Amniotic epithelial cell (primary cell): ENCODE results near the gene LRP11.
A peak's percentile ranks its signal among the peaks of the same experiment; 100 is the strongest.
"Not testable (repeated sequence)": the region's sequence is repeated elsewhere in the genome, so short reads cannot be mapped to it uniquely, and the experiment has no call there.

Source experiments
- DNase-seq: peaks from one replicate; pipeline ENCODE4 v3.0.0-alpha.2; 2010; ENCODE audit warnings: low read depth

The LRP11 gene, protein sequence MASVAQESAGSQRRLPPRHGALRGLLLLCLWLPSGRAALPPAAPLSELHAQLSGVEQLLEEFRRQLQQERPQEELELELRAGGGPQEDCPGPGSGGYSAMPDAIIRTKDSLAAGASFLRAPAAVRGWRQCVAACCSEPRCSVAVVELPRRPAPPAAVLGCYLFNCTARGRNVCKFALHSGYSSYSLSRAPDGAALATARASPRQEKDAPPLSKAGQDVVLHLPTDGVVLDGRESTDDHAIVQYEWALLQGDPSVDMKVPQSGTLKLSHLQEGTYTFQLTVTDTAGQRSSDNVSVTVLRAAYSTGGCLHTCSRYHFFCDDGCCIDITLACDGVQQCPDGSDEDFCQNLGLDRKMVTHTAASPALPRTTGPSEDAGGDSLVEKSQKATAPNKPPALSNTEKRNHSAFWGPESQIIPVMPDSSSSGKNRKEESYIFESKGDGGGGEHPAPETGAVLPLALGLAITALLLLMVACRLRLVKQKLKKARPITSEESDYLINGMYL

DNA sequence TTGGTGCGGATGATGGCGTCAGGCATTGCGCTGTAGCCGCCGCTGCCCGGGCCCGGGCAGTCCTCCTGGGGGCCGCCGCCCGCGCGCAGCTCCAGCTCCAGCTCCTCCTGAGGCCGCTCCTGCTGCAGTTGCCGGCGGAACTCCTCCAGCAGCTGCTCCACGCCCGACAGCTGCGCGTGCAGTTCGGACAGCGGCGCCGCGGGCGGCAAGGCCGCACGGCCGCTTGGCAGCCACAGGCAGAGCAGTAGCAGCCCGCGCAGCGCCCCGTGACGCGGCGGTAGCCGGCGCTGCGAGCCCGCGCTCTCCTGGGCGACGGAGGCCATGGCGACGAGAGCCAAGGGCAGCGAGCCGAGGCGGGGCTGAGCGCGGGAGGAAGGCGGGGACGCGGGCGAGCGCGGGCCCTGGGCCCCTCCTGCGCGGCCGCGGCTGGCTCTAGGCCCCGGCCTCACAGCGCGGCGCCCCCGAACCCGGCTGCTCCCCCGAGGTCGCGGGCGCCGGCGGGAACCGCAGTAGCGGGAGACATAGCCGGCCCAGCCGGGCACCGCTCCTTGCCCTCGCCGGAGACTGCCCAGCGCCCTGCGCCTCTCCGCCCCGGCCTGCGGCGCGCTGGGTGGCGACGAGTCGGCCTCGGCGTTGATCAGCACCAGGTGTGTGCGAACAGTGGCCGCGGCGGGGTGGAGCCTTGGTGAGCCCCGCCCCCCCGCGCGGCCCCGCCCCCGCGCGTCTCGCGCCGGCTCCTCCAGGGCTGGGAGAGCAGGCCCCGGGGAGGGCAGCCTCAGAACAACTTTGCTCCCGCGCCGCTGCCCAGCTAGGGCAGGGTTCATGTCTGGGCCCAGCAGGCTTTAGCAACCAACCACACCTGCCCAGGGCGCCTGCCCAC, at the start of gene LRP11:
Gene LRP11 (minus strand): TSS at position 662 of the 880 bp plus-strand sequence. CDS start 339 bp downstream, at position 323.
- peak; percentile 79 for DNase-seq

DNA sequence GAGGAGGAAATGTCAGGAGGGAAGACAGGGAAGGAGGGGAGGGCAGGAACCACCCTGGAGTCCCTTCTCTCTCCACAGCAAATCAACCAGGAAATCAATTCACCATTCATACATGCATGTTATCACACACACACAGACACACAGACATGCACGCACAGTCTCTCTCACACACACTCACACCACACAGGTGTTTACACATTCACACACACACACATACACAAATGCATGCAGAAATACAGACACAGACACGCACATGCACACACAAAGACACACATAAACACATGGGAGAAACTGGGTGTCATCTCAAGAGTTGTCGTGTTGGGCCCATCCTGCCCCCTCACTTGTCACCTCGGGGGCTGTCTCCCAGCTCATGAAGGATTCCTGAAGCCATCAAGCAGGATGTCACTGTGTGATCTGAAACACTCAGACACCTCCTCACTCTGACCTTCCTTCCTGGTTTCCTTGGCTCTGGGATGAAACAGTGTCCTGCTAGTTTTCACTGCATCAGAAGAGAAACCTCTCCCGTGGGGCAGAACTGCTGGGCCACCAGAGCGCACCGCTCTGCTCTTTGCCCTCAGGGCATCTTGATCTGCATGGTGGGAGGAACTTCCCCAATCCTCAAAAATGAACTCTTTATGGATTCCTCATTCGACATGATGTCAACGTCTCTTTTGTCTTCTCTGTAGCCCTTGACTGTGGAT, 49.5 kb upstream of the LRP11 start:
- no peak for DNase-seq

DNA sequence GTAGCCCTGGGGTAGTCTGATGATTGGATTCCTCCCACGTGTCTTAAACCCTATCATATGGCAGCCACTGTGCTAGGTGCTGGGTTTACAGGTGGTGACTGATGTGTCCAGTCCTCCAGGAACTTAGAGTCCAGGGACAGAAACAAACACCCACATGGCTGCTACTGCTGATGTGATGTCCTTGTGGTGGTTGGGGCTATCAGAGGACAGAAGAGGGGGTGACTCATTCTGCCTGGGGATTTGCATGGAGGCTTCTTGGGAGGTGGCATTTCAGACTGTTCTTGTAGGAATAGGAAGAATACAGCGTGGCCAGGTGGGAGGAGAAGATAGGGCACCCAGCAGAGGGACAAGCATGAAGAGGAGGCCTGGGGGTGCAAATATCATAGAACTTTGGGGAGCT, 48.9 kb upstream of the LRP11 start:
- DNase-seq, result no peak

DNA sequence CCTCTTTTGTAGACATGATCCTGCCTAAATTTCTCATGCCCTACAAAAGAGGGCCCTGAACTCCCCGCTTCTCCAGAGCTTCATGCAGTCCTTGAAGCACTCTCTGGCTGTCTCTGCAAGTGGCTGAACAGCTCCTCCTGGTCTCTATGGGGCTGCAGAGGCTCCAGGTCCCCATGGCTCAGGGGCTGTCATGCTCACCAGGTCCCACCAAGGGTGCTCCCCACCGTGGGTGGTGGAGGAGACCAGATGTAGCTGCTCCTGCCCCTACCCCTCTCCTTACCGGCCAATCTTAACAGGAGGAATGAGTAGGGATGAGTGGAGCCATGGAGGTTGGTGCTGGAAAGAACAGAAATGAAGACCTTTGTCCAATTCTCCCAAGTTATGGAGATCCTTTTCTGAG, 48.5 kb upstream of the LRP11 start:
- not testable (repeated sequence) for DNase-seq

DNA sequence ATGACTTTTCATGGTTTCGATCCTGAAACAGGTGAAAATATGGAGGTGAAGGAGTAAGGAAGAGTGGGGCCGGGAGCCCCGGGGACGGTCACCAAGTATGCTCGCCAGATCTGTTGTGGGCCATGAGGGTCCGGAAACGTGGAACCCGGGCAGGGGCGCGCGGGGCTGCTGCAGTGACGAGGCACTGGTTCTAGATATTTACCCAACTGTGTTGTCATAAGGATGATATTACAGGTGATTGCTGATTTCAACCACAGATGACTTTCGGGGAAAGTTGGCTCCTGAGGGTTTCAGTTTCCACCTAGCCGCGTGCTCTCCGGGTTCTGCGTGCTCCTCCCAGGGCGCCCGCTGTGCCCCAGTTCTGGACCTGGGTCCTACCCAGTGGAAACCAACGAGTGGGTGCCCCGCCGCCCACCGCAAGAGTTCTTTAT, 46.6 kb upstream of the LRP11 start:
- DNase-seq, result no peak

DNA sequence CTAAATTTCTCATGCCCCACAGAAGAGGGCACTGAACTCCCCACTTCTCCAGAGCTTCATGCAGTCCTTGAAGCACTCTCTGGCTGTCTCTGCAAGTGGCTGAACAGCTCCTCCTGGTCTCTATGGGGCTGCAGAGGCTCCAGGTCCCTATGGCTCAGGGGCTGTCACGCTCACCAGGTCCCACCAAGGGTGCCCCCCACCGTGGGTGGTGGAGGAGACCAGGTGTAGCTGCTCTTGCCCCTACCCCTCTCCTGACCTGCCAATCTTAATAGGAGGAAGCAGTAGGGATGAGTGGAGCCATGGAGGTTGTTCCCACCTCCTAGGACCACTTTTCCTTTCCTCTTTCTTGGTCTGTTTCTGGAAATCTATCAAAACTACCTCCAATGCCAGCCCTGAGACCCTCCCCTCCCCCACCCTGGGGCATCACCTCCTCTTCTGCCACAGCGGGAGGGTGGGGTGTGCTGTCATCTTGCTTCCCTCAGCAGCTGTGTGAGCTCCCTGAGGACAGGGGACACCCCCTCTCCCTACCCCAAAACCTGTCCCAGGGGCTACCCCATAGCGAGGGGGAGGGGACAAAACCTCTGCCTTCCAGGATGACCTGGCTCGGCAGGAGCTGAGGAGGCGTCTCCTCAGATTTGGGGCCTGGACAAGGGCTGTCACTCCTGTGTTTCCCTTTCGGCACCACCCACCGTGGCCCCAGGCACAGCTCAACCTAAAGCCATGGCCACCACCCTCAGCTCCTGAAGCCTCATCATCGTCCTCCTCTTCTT, 45.7 kb upstream of the LRP11 start:
- no peak for DNase-seq

DNA sequence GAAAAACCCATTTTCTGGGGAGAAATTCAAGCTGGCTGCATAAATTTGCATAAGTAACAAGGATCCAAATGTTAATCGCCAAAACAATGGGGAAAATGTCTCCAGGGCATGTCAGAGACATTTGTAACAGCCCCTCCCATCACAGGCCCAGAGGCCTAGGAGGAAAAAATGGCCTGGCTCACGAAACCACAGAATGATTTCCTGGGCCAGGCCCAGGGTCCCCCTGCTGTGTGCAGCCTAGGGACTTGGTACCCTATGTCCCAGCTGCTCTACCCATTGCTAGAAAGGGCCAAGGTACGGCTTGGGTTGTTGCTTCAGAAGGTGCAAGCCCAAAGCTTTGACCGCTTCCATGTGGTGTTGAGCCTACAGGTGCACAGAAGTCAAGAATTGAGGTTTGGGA, 44.3 kb upstream of the LRP11 start:
- DNase-seq, result not testable (repeated sequence)

DNA sequence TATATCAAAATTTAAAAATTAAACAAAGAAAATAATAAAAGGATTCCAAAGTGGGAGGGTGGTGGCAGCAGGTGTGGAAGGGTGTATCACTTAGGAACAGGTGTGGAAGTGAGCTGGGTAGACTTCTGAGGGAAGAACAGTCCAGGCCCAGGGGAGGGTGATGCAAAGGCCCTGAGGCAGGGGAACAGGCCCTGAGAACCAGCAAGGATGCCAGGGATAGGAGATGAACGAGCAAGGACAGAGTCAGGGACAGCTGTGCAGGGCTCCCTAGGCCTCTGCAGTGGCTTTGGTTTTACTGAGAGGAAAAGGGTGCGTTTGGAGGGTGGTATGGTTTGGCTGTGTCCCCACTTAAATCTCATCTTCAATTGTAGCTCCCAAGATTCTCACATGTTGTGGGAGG, 43.2 kb upstream of the LRP11 start:
- no peak for DNase-seq

DNA sequence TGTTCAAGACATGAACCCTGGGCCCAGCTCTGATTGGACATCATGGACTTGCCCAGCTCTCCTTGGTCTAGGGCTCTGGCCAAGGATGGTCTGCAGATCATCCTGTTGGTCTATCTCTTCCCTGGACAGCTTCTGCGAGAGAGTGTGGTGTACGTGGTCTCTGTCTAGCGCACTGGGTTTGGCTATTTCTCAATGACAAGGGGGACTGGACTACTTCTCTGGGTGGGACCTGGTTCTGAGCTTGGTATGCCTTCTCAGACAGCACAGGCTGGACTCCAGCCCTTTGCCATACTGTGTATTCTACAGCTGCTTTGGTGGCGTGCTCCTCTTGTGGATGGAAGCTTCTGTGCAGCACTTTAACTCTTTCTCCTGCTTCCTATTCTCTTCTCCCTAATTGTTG, 42.2 kb upstream of the LRP11 start:
- DNase-seq, result no peak

DNA sequence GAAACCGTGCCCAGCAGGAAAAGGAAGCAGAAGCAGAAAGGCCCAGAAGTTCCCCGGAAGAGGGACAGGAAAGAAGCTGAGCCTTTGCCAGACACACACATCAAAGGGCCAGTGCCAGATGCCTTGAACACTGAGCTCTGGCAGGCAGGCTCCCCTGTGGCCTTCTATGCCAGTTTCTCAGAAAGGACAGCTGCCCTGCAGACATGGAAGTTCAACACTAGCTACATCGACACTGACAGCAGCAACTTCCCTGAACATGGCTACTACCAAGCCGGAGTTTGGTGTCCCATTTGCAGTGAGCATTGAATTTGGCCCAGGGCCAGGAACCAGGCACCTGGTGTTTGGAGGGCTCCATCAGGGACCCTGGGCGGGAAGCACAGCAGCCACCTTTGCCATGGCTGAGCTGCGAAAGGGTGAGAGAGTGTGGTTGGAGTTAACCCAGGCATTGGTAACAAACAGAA, 41.8 kb upstream of the LRP11 start:
- no peak for DNase-seq

DNA sequence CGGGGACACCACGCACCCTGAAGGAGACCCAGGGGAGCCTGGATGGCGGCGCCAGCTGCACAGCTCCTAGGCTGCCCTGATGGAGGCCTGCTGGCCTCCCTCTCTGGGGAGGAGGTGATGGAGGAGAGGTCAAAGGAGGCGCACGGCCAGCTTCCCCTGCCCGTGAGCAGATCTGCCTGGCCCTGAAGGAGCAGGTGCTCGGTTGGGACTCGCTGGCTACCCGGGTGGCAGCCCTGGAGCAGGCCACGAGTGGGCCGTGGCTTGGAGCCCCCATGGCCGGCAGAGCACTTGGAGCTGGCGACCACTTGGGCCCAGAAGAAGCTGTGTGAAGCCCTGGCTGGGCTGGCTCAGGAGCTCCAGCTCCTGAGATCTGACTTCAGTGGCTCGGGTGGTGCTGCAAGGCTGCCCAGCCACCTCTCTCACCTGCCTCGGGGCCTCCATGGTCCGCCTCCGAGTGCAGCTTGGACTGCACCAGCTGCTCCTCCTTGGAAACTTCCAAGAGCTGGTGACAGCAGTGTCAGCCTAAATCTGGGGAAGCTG, 41.3 kb upstream of the LRP11 start:
- no peak for DNase-seq

DNA sequence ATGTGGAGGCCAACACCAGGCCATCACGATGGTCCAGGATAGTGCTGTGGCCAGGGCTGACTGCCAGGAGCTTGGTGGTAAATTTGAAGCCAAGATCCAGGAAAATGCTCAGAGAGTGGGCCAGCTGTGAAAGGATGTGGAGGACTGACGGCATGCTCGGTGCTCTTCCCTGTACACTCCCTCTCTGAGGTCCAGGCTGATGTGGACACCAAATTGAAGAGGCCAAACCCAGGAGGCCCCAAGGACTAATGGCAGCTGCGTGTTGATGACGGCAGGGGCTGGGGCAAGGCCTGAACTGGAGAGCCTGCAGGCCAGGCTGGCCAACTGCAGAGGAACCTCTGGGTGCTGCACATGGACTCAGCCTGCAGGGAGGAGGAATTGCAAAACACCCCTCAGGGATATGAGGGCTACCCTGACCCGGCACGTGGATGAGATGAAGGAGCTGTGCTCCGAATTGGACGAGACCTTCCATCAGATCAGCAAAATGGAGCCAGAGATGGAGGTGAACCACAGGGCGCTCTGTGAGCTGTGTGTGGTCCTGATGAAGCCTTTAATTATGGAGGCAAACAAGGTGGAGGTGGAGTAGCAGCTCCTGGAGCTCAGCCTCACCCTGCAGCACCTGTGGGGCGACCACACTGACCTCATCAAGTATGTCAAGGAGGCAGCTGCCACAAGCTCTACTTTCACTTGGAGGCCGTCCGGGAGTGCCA, 40.7 kb upstream of the LRP11 start:
- no peak for DNase-seq

DNA sequence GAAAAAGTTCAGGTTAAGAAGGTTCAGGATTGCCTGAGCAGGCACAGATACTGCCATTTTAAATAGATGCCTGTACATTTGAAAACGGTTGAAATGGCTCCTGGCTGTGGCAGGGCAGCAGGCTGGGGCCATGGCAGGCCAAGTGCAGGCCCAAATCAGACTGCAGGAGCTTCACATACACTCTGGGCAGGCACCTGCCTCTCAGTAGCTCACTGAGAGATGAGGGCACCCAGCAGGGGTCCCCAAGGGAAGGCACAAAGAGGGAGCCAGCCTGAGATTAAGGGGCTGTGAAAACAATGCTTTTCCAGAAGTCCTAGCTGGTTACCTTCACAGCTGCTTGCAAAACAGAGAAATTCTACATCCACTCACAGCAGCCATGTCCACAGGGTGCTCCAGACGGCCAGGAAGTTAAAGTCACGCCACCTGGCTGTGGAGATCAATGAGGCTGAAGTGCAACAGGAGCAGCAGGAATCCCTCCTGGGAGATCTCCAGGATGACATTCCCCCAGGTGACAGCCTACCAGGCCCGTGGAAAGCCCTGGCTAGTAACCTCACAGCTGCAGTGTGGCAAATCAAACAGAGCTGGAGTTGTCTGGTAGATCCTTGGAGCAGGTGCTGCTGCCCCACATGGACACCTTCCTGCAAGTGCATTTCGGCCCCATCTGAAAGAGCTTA, 39.9 kb upstream of the LRP11 start:
- DNase-seq, result no peak

DNA sequence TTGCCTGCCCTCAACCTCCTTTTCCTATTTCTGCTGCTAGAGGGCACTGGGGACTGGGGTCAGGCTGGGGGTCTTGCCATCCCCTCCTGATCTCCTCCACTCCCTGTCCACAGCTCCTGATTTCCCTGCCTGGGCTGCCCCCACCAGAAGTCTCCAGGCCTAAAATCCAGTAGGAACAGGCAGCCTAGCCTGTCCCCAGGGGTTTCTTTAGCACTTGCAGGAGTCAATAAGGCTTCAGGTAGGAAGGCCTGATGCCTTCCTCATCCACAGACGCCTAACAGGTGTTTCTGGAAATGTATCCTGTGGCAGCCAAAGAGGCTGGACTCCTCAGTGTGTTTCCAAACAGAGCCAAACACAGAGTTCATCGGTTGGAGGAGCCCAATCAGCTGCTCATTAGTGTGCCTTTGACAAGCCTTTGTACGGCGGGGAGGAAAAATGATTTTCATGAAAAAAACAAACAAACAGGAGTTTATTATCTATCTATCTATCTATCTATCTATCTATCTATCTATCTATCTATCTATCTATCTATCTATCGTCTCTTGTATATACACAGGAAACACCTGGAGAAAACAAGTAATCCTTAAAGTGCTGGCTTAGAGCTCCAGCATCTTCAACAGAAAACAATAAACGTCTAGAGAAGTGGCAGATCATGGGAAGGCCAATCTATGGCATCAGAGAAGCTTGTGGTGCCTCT, 37.4 kb upstream of the LRP11 start:
- no peak for DNase-seq

DNA sequence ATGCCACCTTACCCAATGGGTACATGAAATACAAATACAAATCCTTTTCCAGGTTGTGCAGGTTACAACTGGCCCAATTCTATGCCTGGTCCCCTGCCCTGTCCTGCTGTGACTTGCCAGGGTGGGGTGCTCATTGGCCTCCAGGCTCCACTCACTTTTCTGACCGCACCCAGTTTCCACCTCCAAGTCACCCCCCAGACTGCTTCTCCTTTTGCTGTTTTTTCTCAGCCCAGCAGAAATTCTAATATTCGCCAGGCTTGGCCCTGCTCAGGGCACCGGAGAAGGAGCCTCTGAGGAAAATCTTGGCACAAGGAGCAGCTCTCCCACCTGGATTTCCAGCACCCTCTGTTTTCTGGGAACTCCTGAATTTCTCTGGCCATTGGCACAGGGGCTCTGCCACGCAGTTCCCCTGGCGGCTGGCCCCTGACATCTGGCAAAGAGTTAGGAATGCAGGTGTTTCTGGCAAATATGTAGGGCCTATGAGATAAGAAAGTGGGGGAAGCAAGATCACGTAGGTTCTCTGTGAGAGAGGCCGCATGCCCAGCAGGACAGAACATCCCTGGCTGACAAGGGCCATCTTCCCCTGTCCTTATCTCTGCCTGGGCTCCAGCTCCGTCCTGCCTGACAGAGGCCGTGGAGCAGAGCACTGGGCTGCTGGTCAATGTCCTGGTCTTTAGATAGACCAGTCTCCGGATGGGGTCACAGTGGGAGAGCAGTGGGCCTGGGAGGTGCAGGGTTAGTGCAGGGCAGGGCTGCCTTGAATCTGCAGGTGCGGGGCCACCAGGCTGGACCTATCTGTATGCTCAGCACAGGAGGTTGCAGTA, 36.7 kb upstream of the LRP11 start:
- DNase-seq, result no peak

DNA sequence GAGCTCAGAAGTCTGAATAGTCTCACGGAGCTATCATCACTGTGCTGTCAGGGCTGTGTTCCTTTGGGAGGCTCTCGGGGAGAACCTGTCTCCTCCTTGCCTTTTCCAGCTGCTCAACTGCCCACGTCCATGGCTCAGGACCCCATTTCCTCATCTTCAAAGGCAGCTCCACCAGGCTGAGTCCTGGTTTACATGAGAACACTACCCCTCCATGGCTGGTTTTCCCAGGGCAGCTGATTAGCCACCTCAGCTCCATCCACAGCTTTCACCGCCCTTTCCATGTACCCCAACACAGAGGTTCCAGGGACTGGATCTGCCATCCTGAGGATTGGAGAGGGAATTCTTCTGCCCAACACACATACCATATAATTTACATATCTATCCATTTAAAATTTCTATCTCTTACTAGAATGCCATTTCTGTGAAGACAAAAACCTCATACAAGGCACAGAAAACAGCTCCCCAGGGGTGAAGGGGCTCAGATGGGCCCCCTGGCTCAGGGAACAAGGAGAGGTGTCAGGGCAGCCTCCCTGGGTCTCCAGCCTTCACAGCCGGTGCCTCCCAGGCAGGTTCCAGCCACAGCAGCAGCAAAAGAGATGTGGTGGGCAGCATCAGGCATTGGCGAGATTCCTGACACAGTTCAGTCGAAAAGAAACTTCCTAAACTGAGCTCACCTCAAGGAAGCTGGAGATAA, 35.9 kb upstream of the LRP11 start:
- DNase-seq, result no peak

DNA sequence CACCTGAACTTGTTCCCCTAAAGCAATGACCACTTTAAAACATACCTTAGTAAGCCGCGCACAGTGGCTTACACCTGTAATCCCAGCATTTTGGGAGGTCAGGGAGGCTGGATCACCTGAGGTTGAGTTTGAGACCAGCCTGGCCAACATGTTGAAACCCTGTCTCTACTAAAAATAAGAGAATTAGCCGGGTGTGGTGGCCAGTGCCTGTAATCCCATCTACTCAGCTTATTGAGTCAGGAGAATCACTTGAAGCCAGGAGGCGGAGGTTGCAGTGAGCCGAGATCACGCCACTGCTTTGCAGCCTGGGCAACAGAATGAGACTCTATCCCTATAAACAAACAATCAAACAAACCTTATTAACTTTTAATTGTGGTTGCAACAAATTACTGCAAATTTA, 35.3 kb upstream of the LRP11 start:
- no peak for DNase-seq

DNA sequence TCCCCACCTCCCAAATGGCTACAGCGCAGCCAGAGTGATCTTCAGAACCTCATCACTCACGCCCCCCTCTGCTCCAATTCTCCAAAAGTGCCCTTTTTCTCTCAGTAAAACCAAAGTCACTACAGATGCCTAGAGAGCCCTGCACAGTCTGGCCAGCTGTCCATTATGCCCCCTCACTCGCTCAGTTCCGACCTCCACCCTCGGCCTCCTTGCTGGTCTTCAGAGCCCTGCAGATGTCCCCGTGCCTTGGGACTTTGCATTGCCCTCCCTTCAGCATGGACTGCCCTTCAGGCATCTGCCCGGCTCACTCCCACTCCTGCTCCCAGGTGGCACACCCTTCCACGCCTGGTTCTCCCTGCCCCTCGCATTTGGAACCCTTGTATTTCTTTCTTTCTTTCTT, 34.8 kb upstream of the LRP11 start:
- no peak for DNase-seq
